ENCODE data around the gene DNAH5.

- TF ChIP-seq POLR2A (IDR thresholded peaks at IDR 0.05) (no peak), CTCF (IDR thresholded peaks at IDR 0.05) (no peak)
Measured at GRCh38 chr5:13946111-13946510, 1.6 kb upstream of the DNAH5 start.

Data from lower leg skin (tissue), 3 donors.